GM10248 (cell line): ENCODE data around the gene DDIAS.
A peak's percentile ranks its signal among the peaks of the same experiment; 100 is the strongest.

ENCODE experiments used
- CTCF ChIA-PET: fragments of 300-600 bp; sonication (Branson Sonifier 250); formaldehyde crosslinking; extraction: SDS; loops from one replicate; lab custom pipeline; 2021; ENCODE audit warnings: antibody characterized with exemption; lab: Yijun Ruan, JAX
- POLR2A ChIA-PET: fragments of 350-650 bp; sonication (Branson Sonifier 250); formaldehyde crosslinking; extraction: SDS; loops from one replicate; lab custom pipeline; 2020; ENCODE audit warnings: antibody characterized with exemption; lab: Yijun Ruan, JAX
- DNase-seq: peaks from one replicate; pipeline ENCODE4 v3.0.0; 2012; ENCODE audit errors: extremely low spot score
- TF ChIP-seq, protein P1 (sequence below): IDR thresholded peaks from 2 replicates; pipeline ENCODE4 v1.5.1; 2012; ENCODE audit warnings: mild to moderate bottlenecking, low read depth; ENCODE audit errors: extremely low read depth, missing control alignments, control extremely low read depth

DDIAS gene

GRCh38 chr11:82930229-82930628 is 28.7 kb downstream of the DDIAS start:
- POLR2A ChIA-PET = no interaction called here
- TF ChIP-seq, protein P1, sequence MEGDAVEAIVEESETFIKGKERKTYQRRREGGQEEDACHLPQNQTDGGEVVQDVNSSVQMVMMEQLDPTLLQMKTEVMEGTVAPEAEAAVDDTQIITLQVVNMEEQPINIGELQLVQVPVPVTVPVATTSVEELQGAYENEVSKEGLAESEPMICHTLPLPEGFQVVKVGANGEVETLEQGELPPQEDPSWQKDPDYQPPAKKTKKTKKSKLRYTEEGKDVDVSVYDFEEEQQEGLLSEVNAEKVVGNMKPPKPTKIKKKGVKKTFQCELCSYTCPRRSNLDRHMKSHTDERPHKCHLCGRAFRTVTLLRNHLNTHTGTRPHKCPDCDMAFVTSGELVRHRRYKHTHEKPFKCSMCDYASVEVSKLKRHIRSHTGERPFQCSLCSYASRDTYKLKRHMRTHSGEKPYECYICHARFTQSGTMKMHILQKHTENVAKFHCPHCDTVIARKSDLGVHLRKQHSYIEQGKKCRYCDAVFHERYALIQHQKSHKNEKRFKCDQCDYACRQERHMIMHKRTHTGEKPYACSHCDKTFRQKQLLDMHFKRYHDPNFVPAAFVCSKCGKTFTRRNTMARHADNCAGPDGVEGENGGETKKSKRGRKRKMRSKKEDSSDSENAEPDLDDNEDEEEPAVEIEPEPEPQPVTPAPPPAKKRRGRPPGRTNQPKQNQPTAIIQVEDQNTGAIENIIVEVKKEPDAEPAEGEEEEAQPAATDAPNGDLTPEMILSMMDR = no peak
- peak; percentile 25 for DNase-seq
- CTCF ChIA-PET = interaction anchor here (0.7 to 2.5 kb wide), 8 partner anchors 10 to 320 kb away, joined by 3 to 13 read pairs (median 5); partner anchors contain the start of gene RAB30

GRCh38 chr11:82930734-82931133 is 29.2 kb downstream of the DDIAS start:
- CTCF ChIA-PET = interaction anchor here (0.7 to 2.5 kb wide), 6 partner anchors 10 to 319 kb away, joined by 3 to 13 read pairs (median 4); partner anchors contain the start of gene RAB30
- POLR2A ChIA-PET = interaction anchor here (0.6 kb wide), 1 partner anchor 430 kb away, joined by 3 read pairs; no protein-coding TSS in a partner anchor

GRCh38 chr11:82932564-82932963 is 31.0 kb downstream of the DDIAS start:
- CTCF ChIA-PET = interaction anchor here (0.8 to 3.1 kb wide), 5 partner anchors 9 to 37 kb away, joined by 3 to 9 read pairs (median 5); no protein-coding TSS in a partner anchor
- TF ChIP-seq, protein P1 = no peak
- POLR2A ChIA-PET = no interaction called here
- DNase-seq = no peak

More at GRCh38 chr11:82930734-82931133, 29.2 kb downstream of the DDIAS start:
- DNase-seq = no peak
- TF ChIP-seq, protein P1 = no peak

- DNase-seq = no peak
- ChIA-PET POLR2A (no interaction called here), CTCF (interaction anchor here (1.8 to 6.6 kb wide), 3 partner anchors 11 to 67 kb away, joined by 3 to 36 read pairs (median 5); no protein-coding TSS in a partner anchor)
- TF ChIP-seq, protein P1 = no peak
Measured at GRCh38 chr11:82936261-82936660, 34.7 kb downstream of the DDIAS start.

GRCh38 chr11:82937554-82937953 is 36.0 kb downstream of the DDIAS start:
- POLR2A ChIA-PET = no interaction called here
- TF ChIP-seq, protein P1 = no peak
- DNase-seq = no peak
- CTCF ChIA-PET = interaction anchor here (0.8 to 6.6 kb wide), 3 partner anchors 10 to 22 kb away, joined by 3 to 36 read pairs (median 5); no protein-coding TSS in a partner anchor

DNA sequence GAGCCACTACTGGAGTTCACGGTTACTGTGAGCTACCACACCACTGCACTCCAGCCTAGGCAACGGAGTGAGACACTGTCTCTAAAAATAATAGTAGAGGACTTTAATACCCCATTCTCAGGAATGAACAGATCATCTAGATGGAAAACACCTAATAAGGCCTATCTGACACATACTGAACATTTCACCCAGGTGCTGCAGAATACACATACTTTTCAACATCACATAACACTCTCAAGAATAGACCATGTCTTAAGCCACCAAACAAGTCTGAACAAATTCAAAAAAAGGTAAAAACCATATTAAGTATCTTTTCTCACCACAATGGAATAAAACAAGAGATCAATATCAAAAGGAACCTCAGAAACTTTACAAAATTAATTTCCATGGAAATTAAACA is 37.9 kb downstream of the DDIAS start:
- no peak for DNase-seq
- ChIA-PET CTCF (interaction anchor here (6.6 kb wide), 1 partner anchor 15 kb away, joined by 36 read pairs; no protein-coding TSS in a partner anchor), POLR2A (no interaction called here)
- TF ChIP-seq, protein P1 = no peak
